K562 (cell line): Measurements from ENCODE around the gene CERCAM. TPM values are rescaled to one million over a fixed set of nuclear protein-coding genes. Genes with fewer than 3 reads are reported as not detected.

ENCODE experiments used
- ATAC-seq: fragments of 200-7000 bp; cut with Tn5 transposase; 3 replicates; pipeline ENCODE4 v1.9.1; 2020; ENCODE audit warnings: moderate library complexity
- BruUV-seq: library from RNA; stranded (reverse); fragments of 400-500 nt; replicated peaks from 2 replicates; lab custom pipeline; 2021; lab: Mats Ljungman, UMichigan
- CTCF ChIA-PET: fragments of 300-600 bp; formaldehyde crosslinking; extraction: SDS; loops from one replicate; lab custom pipeline; 2021; ENCODE audit warnings: low intra/inter-chr PET ratio; lab: Yijun Ruan, JAX
- POLR2A ChIA-PET: fragments of 300-600, 350-650 bp; sonication (Branson Sonifier 250); formaldehyde crosslinking; extraction: SDS; loops from one replicate; lab custom pipeline; 2021; ENCODE audit warnings: antibody characterized with exemption, inconsistent platforms; lab: Yijun Ruan, JAX
- DNase-seq, 4 experiments: peaks; one replicate each; pipeline versions ENCODE4 v3.0.0 to v3.0.0-alpha.2; 2011 to 2018; ENCODE audit warnings: low spot score in 3 of 4, mixed read lengths in 3 of 4; ENCODE audit errors: extremely low read depth in 1 of 4
- FAIRE-seq: peaks from 2 replicates; lab custom pipeline; 2011; peaks lifted over from hg19 to GRCh38; lab: Jason Lieb, UNC
- H2AFZ ChIP-seq: 2 replicates; pipeline ENCODE4 v1.6.0; 2011; ENCODE audit warnings: low read depth, low read length, control low read depth, inconsistent platforms
- H3K27ac ChIP-seq: fragments of 200-600 bp; 3 replicates; pipeline ENCODE4 v1.8.0; 2011; ENCODE audit warnings: low read depth, mild to moderate bottlenecking, control low read depth, inconsistent platforms, low read length, moderate library complexity, mixed read lengths; ENCODE audit errors: extremely low read depth
- H3K27me3 ChIP-seq, 2 experiments: fragments of 300-600 bp in 1 of 2; 2 replicates in 1 of 2; 3 replicates in 1 of 2; pipeline versions ENCODE4 v1.6.0 to v1.8.0; 2011; ENCODE audit warnings: inconsistent platforms in 2 of 2, low read length in 2 of 2, mild to moderate bottlenecking in 1 of 2, mixed read lengths in 1 of 2, moderate library complexity in 1 of 2; ENCODE audit not compliant: control insufficient read depth in 2 of 2, insufficient read depth in 2 of 2
- H3K36me3 ChIP-seq: fragments of 300-600 bp; 3 replicates; pipeline ENCODE4 v1.8.0; 2011; ENCODE audit warnings: mild to moderate bottlenecking, low read length, inconsistent platforms; ENCODE audit not compliant: control insufficient read depth, insufficient read depth
- H3K4me1 ChIP-seq, 2 experiments: fragments of 200-600 bp in 1 of 2; replicated peaks in 1 of 2; 2 replicates in 1 of 2; 3 replicates in 1 of 2; pipeline versions ENCODE4 v1.5.1 to v1.8.0; 2011; ENCODE audit warnings: inconsistent platforms in 2 of 2, low read length in 2 of 2, mild to moderate bottlenecking in 1 of 2, mixed read lengths in 1 of 2, moderate library complexity in 1 of 2; ENCODE audit not compliant: control insufficient read depth in 2 of 2, insufficient read depth in 2 of 2
- H3K4me2 ChIP-seq: 2 replicates; pipeline ENCODE4 v1.6.1; 2011; ENCODE audit warnings: low read length, control low read depth, inconsistent platforms, mixed read lengths; ENCODE audit not compliant: insufficient read depth
- H3K4me3 ChIP-seq: fragments of 200-600 bp; sonication (generic), shearing (Covaris generic); 2 replicates; pipeline ENCODE4 v1.5.1; 2016; ENCODE audit warnings: control low read depth, inconsistent platforms
- H3K79me2 ChIP-seq: fragments of 200-600 bp; 3 replicates; pipeline ENCODE4 v1.8.0; 2011; ENCODE audit warnings: low read length, inconsistent platforms; ENCODE audit not compliant: control insufficient read depth, insufficient read depth
- H3K9ac ChIP-seq, 2 experiments: 2 replicates each; pipeline versions ENCODE4 v1.6.0 to v1.6.1; 2011; ENCODE audit warnings: low read depth in 2 of 2, low read length in 2 of 2, control low read depth in 1 of 2, inconsistent platforms in 1 of 2, mild to moderate bottlenecking in 1 of 2, mixed read lengths in 1 of 2; ENCODE audit not compliant: insufficient read depth in 1 of 2
- H3K9me1 ChIP-seq: one replicate; pipeline ENCODE4 v1.6.0; 2011; ENCODE audit warnings: inconsistent platforms, mild to moderate bottlenecking, low read length, moderate library complexity; ENCODE audit not compliant: control insufficient read depth, insufficient read depth
- H3K9me3 ChIP-seq: replicated peaks from 2 replicates; pipeline ENCODE4 v1.5.1; 2011; ENCODE audit warnings: low read depth, low read length, inconsistent platforms; ENCODE audit not compliant: control insufficient read depth, insufficient read depth
- H4K20me1 ChIP-seq: replicated peaks from 2 replicates; pipeline ENCODE4 v1.6.1; 2011; ENCODE audit warnings: low read length, inconsistent platforms, mixed read lengths; ENCODE audit not compliant: control insufficient read depth, insufficient read depth
- BRF1 ChIP-seq: IDR thresholded peaks from 3 replicates; pipeline ENCODE4 v1.6.1; 2011; ENCODE audit warnings: borderline replicate concordance, mild to moderate bottlenecking; ENCODE audit not compliant: insufficient read length; ENCODE audit errors: extremely low read depth
- C11orf30 ChIP-seq: fragments of 450-650 bp; IDR thresholded peaks from 2 replicates; pipeline ENCODE4 v1.6.1; 2016; ENCODE audit warnings: low read depth, mild to moderate bottlenecking
- CCAR2 ChIP-seq: fragments of 200-400 bp; formaldehyde crosslinking; IDR thresholded peaks from 2 replicates; pipeline ENCODE4 v1.6.1; 2017; ENCODE audit warnings: mild to moderate bottlenecking, low read depth, low read length
- ILF3 ChIP-seq: fragments of 450-650 bp; IDR thresholded peaks from 2 replicates; pipeline ENCODE4 v1.6.1; 2018; ENCODE audit warnings: antibody characterized with exemption, mild to moderate bottlenecking, moderate library complexity, borderline replicate concordance
- KDM2B ChIP-seq: fragments of 250-450 bp; sonication (Bioruptor Pico); IDR thresholded peaks from 2 replicates; pipeline ENCODE4 v1.8.0; 2021; ENCODE audit warnings: mild to moderate bottlenecking, moderate library complexity
- MAFF ChIP-seq: IDR thresholded peaks from 2 replicates; pipeline ENCODE4 v1.6.1; 2012; ENCODE audit warnings: low read length, improper control_type of control experiment
- MAFG ChIP-seq: fragments of 450-650 bp; conservative IDR thresholded peaks from 2 replicates; pipeline ENCODE4 v1.6.1; 2016; ENCODE audit warnings: missing genetic modification characterization, missing compliant biosample characterization
- SMAD1 ChIP-seq: fragments of 150-350 bp; IDR thresholded peaks from 2 replicates; pipeline ENCODE4 v1.6.1; 2014; ENCODE audit warnings: low read length, low read depth; ENCODE audit not compliant: partially characterized antibody
- SMAD2 ChIP-seq: fragments of 150-350 bp; IDR thresholded peaks from 2 replicates; pipeline ENCODE4 v1.6.1; 2014; ENCODE audit warnings: low read depth, mild to moderate bottlenecking, low read length
- SPI1 ChIP-seq: IDR thresholded peaks from 2 replicates; pipeline ENCODE4 v1.6.1; 2011; ENCODE audit warnings: low read depth, low read length, control low read depth, borderline replicate concordance
- ZNF3 ChIP-seq: fragments of 250-450 bp; sonication (Bioruptor Pico); IDR thresholded peaks from 2 replicates; pipeline ENCODE4 v1.5.0; 2021; ENCODE audit warnings: mild to moderate bottlenecking, moderate library complexity
- ZNF316 ChIP-seq: fragments of 450-650 bp; IDR thresholded peaks from 2 replicates; pipeline ENCODE4 v1.6.1; 2016
- ZNF324 ChIP-seq: fragments of 250-450 bp; sonication (Bioruptor Pico); IDR thresholded peaks from 2 replicates; pipeline ENCODE4 v1.4.0; 2020; ENCODE audit warnings: mild to moderate bottlenecking
- ZNF589 ChIP-seq: fragments of 200-800 bp; sonication (Bioruptor generic); IDR thresholded peaks from 2 replicates; pipeline ENCODE4 v1.6.1; 2016; ENCODE audit warnings: low read depth, missing genetic modification characterization, missing compliant biosample characterization
- ZNF717 ChIP-seq: fragments of 250-450 bp; sonication (Bioruptor Pico); IDR thresholded peaks from 2 replicates; pipeline ENCODE4 v1.5.0; 2021
- WGBS: fragments of 100-300 bp; shearing (Covaris generic); methylation state at CpG from one replicate; pipeline ENCODE4 v1.1.6; 2016; ENCODE audit warnings: low coverage, mixed read lengths; ENCODE audit not compliant: insufficient coverage; ENCODE audit errors: missing lambda C conversion rate; 5-methylcytosine and 5-hydroxymethylcytosine counted together
- in situ Hi-C: fragments of 300-500 bp; cut with MboI; formaldehyde crosslinking; loops from 4 replicates; pipeline ENCODE4 v1.15.0; 2018; ENCODE audit warnings: inconsistent platforms, mixed read lengths
- intact Hi-C: fragments of 100-400 bp; cut with micrococcal nuclease; formaldehyde crosslinking; loops from 2 replicates; pipeline ENCODE4 v1.14.2; 2022
- polyA plus RNA-seq, 8 experiments: library from polyadenylated mRNA; depleted of rRNA in 4 of 8; stranded (reverse) in 5 of 8; unstranded in 3 of 8; fragments of >200 nt; fragmentation: Nextera tagmentation in 2 of 8; fragmentation: Illumina TruSeq in 1 of 8; extraction: Ambion mirVana in 2 of 8; extraction: Trizol in 1 of 8; gene quantifications; 2 replicates each; pipeline versions ENCODE4 v1.2.1 to v1.2.3, GENCODE V29; 2011 to 2014; ENCODE audit warnings: inconsistent platforms in 1 of 8, missing spikeins in 1 of 8
- total RNA-seq, 7 experiments: library from RNA; depleted of rRNA in 6 of 7; stranded (reverse); fragments of >200 nt in 6 of 7; fragmentation: Illumina TruSeq in 2 of 7; extraction: Trizol in 2 of 7; gene quantifications; 2 replicates each; pipeline versions ENCODE4 v1.2.1 to v1.2.3, GENCODE V29; 2011 to 2021; ENCODE audit warnings: low replicate concordance in 1 of 7
- TF ChIP-seq, protein P1 (sequence below): fragments of 250-450 bp; sonication (Bioruptor Pico); IDR thresholded peaks from 2 replicates; pipeline ENCODE4 v1.4.0; 2020
- TF ChIP-seq, protein P2 (sequence below): fragments of 450-650 bp; IDR thresholded peaks from 2 replicates; pipeline ENCODE4 v1.7.1; 2018; ENCODE audit warnings: mild to moderate bottlenecking, low read depth; ENCODE audit not compliant: partially characterized antibody

CERCAM gene
- total and polyA plus RNA-seq, 9 of the 15 experiments (the other 6 are each of a cell fraction or from before 2014, with no cell fraction given): 0.75 to 24.0 (median 18.0) TPM

DNA sequence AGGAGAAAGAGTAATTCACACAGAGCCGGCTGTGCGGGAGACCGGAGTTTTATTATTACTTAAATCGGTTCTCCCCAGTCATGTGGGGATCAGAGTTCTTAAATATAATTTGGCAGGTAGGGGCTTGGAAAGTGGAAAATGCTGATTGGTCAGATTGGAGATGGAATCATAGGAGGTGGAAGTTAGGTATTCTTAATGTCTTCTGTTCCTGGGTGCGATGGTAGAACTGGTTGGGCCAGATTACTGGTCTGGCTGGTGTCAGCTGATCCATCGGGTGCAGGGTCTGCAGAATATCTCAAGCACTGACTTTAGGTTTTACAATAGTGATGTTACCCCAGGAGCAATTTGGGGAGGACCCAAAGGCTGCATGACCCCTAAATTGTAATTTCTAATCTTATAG lies 4.6 kb upstream of the CERCAM start:
- in situ Hi-C loops (no loop called here), intact Hi-C loops (loop anchor here (10.0 kb wide), 1 partner anchor 199 kb away; no protein-coding TSS in a partner anchor)
- DNase-seq (no peak), ATAC-seq (no peak), FAIRE-seq (no peak)
- H3K4me2 ChIP-seq: no peak overlapping the region
- WGBS: 54% methylated on average over 6 of the region's 6 CpGs
- H2AFZ ChIP-seq: peak overlapping the region; percentile 75
- peaks cover 3% of the 10 kb centered on the region; the same call in 1 of the 3 replicates for H3K79me2 ChIP-seq
- TF ChIP-seq SMAD1: no peak
- no peak for TF ChIP-seq BRF1
- TF ChIP-seq SPI1: no peak
- TF ChIP-seq ZNF589 (CRISPR knock-in tag): no peak
- TF ChIP-seq ILF3: no peak
- TF ChIP-seq MAFF: 0 out of 2 replicates have a peak, but pooled peaks have one; percentile 28
- TF ChIP-seq ZNF324: no peak
- TF ChIP-seq SMAD2: no peak
- TF ChIP-seq MAFG (tag): peak; percentile 52
- no peak for TF ChIP-seq ZNF717 (CRISPR knock-in tag)
- TF ChIP-seq KDM2B (CRISPR knock-in tag): no peak
- TF ChIP-seq, protein P1, sequence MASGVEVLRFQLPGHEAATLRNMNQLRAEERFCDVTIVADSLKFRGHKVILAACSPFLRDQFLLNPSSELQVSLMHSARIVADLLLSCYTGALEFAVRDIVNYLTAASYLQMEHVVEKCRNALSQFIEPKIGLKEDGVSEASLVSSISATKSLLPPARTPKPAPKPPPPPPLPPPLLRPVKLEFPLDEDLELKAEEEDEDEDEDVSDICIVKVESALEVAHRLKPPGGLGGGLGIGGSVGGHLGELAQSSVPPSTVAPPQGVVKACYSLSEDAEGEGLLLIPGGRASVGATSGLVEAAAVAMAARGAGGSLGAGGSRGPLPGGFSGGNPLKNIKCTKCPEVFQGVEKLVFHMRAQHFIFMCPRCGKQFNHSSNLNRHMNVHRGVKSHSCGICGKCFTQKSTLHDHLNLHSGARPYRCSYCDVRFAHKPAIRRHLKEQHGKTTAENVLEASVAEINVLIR (CRISPR knock-in tag): no peak
- TF ChIP-seq, protein P2, sequence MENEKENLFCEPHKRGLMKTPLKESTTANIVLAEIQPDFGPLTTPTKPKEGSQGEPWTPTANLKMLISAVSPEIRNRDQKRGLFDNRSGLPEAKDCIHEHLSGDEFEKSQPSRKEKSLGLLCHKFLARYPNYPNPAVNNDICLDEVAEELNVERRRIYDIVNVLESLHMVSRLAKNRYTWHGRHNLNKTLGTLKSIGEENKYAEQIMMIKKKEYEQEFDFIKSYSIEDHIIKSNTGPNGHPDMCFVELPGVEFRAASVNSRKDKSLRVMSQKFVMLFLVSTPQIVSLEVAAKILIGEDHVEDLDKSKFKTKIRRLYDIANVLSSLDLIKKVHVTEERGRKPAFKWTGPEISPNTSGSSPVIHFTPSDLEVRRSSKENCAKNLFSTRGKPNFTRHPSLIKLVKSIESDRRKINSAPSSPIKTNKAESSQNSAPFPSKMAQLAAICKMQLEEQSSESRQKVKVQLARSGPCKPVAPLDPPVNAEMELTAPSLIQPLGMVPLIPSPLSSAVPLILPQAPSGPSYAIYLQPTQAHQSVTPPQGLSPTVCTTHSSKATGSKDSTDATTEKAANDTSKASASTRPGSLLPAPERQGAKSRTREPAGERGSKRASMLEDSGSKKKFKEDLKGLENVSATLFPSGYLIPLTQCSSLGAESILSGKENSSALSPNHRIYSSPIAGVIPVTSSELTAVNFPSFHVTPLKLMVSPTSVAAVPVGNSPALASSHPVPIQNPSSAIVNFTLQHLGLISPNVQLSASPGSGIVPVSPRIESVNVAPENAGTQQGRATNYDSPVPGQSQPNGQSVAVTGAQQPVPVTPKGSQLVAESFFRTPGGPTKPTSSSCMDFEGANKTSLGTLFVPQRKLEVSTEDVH: no peak
- TF ChIP-seq C11orf30: peak; percentile 87
- peak; percentile 93 for TF ChIP-seq ZNF316
- no peak for TF ChIP-seq CCAR2
- TF ChIP-seq ZNF3: no peak
- CTCF ChIA-PET: no interaction called here
- no peak overlapping the region for H3K4me3 ChIP-seq
- no peaks in the 10 kb centered on the region; a peak in 1 of 5 replicates for H3K27me3 ChIP-seq
- no TSS peak for BruUV-seq
- no peak overlapping the region for H3K27ac ChIP-seq
- no peaks in the 10 kb centered on the region for H3K9me3 ChIP-seq
- H4K20me1 ChIP-seq: no peaks in the 10 kb centered on the region
- peaks cover 17 to 46% of the 10 kb centered on the region in 2 experiments; a peak in 4 of 5 replicates for H3K4me1 ChIP-seq
- POLR2A ChIA-PET: no interaction called here
- H3K36me3 ChIP-seq: no peaks in the 10 kb centered on the region
- no peak overlapping the region for H3K9ac ChIP-seq
- no peaks in the 10 kb centered on the region for H3K9me1 ChIP-seq
